Mammary epithelial cell (primary cell): ENCODE data around the gene PPP2R5A.

Experiments used
- EZH2 ChIP-seq: IDR thresholded peaks from 2 replicates; pipeline ENCODE4 v1.6.1; 2012; ENCODE audit warnings: low read length, inconsistent platforms, borderline replicate concordance
- TF ChIP-seq, protein P1 (sequence below), 2 donors: IDR thresholded peaks in 1 of 2; conservative IDR thresholded peaks in 1 of 2; 2 replicates each; pipeline ENCODE4 v1.5.1; 2011 to 2012; ENCODE audit warnings: inconsistent platforms in 2 of 2, low read length in 2 of 2, mild to moderate bottlenecking in 2 of 2, control low read depth in 1 of 2, low read depth in 1 of 2; ENCODE audit not compliant: insufficient read depth in 1 of 2; ENCODE audit errors: extremely low read depth in 1 of 2

- TF ChIP-seq, protein P1, sequence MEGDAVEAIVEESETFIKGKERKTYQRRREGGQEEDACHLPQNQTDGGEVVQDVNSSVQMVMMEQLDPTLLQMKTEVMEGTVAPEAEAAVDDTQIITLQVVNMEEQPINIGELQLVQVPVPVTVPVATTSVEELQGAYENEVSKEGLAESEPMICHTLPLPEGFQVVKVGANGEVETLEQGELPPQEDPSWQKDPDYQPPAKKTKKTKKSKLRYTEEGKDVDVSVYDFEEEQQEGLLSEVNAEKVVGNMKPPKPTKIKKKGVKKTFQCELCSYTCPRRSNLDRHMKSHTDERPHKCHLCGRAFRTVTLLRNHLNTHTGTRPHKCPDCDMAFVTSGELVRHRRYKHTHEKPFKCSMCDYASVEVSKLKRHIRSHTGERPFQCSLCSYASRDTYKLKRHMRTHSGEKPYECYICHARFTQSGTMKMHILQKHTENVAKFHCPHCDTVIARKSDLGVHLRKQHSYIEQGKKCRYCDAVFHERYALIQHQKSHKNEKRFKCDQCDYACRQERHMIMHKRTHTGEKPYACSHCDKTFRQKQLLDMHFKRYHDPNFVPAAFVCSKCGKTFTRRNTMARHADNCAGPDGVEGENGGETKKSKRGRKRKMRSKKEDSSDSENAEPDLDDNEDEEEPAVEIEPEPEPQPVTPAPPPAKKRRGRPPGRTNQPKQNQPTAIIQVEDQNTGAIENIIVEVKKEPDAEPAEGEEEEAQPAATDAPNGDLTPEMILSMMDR (conservative IDR thresholded peaks at IDR 0.05 in 1 of 2, IDR thresholded peaks at IDR 0.05 in 1 of 2; ENCODE audit: extremely low read depth in 1 of 2, insufficient read depth in 1 of 2, low read depth in 1 of 2, low read length in 2 of 2) = no peak
- no peak for TF ChIP-seq EZH2
These were observed 28.8 kb upstream of the PPP2R5A start for GRCh38 chr1:212256369-212256768.
